Measurements from ENCODE around the gene EME1. TPM values are rescaled to one million over a fixed set of nuclear protein-coding genes. Genes with fewer than 3 reads are reported as not detected.
"Not testable (repeated sequence)": the region's sequence is repeated elsewhere in the genome, so short reads cannot be mapped to it uniquely, and the experiment has no call there.

Gene EME1
- polyA plus RNA-seq, 3 donors: 8.6 to 11.0 (median 9.5) TPM

DNA sequence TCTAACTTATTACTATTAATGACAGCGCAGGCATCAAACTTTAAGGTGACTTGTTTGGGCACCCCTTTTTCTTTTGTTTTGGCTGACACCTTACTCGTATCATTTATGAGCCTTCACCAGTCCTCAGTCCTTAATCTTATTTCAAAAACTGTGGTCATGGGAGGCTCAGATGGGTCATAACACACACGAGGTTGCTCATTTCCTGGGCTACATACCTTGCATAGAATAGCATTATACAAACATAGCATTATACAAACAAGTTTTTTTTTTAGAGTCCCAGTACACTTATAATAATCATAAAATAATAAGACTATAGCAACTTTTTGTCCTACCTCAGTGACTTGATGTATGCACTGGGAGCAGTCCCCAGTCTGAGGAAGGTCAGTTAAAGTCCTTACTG is 41.8 kb downstream of the EME1 start:
- no peak for DNase-seq (ENCODE audit: extremely low read depth in 1 of 11, low read depth in 9 of 11, low spot score in 4 of 11)

DNA sequence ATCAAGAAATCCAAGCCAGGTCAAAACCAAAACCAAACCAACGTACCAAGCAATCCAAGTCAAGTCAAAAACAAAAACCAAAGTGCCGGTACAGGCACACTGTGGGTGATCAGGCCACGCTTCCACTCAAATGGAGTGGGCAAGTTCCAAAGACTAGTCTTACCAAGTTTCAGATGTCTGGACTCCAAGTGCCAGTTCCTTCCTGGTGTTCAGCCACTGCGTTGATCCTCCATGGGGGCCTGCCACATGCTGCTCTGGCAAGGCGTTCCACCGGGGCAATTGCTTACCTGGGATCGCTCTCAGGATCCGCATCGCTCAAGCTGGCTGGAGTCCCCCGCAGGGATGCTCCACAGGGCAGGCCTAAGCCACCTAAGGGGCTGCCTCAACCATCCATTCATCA is 46.5 kb downstream of the EME1 start:
- not testable (repeated sequence) for DNase-seq (ENCODE audit: extremely low read depth in 1 of 11, low read depth in 9 of 11, low spot score in 4 of 11)

DNA sequence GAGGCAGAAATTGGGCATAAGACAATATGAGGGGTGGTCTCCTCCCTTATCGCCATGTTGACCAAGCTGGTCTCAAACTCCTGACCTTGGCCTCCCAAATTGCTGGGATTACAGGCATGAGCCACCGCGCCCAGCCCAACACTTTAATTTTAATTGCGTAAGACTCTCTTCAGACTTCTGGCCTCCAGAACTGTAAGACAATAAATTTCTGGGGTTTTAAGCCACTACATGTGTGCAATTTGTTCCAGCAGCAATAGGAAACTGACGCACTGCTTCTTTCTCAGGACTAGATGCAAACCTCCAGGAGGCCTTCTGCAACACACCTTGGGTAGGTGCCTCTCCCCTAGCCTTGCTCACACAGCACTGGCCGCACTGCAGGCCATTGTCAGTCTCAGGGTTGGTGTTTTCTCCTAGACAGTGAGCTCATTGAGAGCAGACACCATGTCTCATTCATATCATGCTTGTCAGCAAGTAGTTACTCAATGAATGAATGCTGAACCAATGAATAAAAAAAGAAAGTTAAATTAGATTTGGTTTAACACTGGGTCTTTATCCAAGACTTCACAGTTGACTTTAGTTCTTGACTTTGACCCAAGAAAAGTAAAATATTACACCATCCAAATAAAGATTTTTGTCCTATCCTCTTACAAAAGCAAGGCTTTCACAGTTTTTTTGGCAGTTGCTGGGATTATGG is 47.5 kb downstream of the EME1 start:
- no peak for DNase-seq (ENCODE audit: extremely low read depth in 1 of 11, low read depth in 9 of 11, low spot score in 4 of 11)

DNA sequence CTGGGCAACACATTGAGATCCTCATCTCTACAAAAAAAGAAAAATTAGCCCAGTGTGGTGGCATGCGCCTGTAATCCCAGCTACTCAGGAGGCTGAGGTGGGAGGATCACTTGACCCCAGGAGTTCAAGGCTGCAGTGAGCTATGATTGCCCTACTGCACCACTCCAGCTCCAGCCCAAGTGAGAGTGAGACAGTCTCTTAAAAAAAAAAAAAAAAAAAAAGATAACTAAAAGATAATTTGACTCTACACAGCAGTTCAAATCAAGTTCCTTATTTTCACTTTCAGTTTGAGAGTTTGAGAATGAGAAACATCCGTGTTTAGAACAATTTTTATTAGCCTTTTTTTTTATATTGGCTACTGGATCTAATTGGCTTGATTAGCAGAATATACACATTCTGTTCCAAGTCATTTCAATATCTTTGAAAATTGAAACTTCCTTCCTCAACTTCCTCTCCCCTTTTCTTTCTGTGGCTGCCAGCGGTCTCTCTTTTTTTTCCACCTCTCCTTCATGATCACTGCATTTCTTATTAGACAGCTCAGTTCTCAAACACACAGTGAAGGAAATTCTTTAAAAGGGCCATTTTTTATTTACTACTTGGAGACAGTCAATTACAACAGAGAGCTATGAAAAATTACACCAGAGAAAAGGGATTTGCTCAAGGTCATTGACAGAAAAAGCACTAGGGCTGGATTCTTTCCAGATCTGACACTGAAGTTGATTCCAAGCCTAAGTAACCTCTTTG is 48.5 kb downstream of the EME1 start:
- DNase-seq (ENCODE audit: extremely low read depth in 1 of 11, low read depth in 9 of 11, low spot score in 4 of 11): no peak

DNA sequence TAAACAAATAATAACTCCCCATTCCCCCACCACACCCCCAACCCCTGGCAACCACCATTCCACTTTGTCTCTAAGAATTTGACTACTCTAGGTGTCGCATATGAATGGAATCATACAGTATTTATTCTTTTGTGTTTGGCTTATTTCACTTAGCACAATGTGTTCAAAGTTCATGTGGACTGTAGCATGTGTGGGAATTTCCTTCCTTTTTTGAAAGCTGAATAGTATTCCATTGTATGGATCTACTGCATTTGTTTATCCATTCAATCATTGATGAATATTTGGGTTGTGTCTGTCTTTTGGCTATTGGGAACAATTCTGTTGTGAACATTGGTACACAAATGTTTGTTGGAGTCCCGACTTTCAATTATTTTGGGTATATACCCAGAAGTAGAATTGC is 49.7 kb downstream of the EME1 start:
- DNase-seq (ENCODE audit: extremely low read depth in 1 of 11, low read depth in 9 of 11, low spot score in 4 of 11): no peak

DNA sequence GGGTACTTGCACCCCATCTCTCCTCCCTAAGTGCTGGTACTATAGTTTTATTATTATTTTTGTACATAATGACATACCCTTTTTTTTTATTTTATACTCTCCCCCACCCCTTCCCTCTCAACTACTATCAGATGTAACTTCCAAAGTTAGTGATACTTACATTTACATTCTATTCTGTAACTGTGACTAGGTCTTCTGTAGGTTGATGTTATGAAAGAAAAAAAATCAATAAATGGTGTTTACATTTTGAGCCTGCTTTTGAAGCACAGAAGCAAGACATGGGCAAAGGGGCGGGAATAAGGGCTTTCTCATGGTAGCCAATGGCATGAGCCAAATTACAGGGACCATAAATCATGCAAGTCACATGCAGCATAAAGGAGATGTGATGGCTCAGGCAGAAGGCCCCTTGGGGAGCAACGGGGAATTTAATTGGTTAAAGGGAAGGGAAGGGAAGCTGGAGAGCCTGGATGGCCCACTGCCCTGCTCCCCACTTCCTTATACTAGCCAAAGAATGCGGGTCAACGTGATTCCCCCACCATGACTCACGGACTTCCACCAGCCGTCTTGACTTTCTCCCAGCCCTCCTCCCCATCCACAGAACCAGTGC is 50.6 kb downstream of the EME1 start:
- no peak for DNase-seq (ENCODE audit: extremely low read depth in 1 of 11, low read depth in 9 of 11, low spot score in 4 of 11)

GRCh38 chr17:50424246-50424995 is 51.4 kb downstream of the EME1 start:
- no peak for DNase-seq (ENCODE audit: extremely low read depth in 1 of 11, low read depth in 9 of 11, low spot score in 4 of 11)

DNA sequence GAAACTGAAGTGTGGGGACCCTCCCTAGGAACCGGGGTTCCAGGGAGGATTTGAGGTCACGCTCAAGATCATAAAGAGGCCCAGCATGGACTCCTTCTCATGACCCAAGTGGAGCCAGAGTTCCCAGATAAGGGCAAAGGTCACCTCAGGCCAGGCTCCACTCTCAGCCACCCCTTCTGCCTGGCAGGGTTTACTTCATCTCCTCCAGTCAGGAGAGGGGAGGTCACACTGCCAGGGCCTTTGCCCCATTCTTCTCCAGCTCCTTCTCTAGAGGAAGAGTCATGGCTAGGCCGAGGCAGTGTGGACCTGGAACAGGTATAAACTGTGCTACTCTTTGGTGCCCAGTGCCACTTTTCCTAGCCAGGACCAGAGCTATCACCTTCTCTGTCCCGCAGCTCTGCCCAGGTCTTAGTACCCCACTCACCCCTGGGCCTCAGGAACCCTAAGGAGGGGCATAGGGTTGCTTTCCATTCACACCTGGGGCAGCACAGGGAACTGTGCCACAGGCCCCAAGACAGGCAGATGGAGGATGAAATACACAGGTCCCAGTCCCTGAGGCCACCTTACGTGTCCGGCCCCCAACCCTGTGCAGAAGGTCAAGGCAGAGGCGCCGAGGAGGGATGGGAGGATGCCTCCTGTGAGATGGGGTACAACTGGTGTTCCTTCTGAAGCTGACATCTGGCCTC is 52.1 kb downstream of the EME1 start:
- DNase-seq (ENCODE audit: extremely low read depth in 1 of 11, low read depth in 9 of 11, low spot score in 4 of 11): no peak

GRCh38 chr17:50425682-50426471 is 52.8 kb downstream of the EME1 start, which contains the start of gene ACSF2:
TSS of gene ACSF2 (plus strand) at chr17:50426218. CDS start at chr17:50426262, 44 bp downstream.
- peak in 3 of 11 donors; percentile 47 to 64 (median 54) for DNase-seq (ENCODE audit: extremely low read depth in 1 of 11, low read depth in 9 of 11, low spot score in 4 of 11)

DNA sequence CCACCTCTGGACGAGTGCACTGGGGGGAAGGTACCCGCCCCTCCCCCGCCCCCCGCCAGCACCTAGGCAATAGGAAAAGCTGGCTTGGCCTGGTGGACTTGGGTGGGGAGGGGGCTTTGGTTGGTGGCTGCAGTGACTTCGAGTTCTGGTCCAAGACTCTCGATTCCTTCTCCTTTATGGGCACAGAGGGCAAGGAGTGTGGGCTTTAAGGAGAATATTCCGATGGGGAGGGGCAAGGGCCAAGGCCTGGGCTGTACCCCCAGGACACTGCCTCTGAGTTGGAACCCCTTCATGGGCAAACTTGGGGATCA is 53.4 kb downstream of the EME1 start:
- no peak for DNase-seq (ENCODE audit: extremely low read depth in 1 of 11, low read depth in 9 of 11, low spot score in 4 of 11)

GRCh38 chr17:50426814-50427787 is 54.1 kb downstream of the EME1 start:
- DNase-seq (ENCODE audit: extremely low read depth in 1 of 11, low read depth in 9 of 11, low spot score in 4 of 11): no peak

- not testable (repeated sequence) for DNase-seq (ENCODE audit: extremely low read depth in 1 of 11, low read depth in 9 of 11, low spot score in 4 of 11)
These were observed 55.1 kb downstream of the EME1 start for GRCh38 chr17:50428126-50428525.

DNA sequence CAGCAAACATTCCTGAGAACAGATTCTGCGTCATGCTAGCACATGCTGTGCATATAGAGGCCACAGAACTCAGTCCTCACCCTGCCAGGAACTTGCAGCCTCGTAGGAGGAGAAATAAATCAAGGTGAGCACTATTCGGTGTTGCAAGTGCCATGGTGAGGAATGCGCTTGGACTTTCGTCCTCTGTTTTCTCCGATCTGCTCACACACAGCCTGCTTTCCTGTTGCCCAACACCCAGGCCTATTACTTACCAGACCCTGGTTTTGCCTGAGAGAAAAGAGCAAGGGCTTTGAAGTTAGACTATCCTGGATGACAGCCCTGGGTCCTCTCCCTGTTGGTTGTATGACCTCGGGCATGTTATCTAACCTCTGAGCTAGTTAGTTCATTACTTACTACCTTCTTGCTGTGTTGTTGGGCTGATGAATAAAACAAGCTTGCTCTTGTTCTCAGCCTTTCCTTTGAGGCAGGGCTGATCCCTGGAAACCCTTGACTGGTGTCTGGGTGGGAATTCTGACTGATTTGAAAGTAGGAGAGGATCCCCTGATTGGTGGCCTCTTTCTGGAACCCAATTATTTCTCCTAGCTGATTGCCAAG is 55.9 kb downstream of the EME1 start:
- no peak for DNase-seq (ENCODE audit: extremely low read depth in 1 of 11, low read depth in 9 of 11, low spot score in 4 of 11)

DNA sequence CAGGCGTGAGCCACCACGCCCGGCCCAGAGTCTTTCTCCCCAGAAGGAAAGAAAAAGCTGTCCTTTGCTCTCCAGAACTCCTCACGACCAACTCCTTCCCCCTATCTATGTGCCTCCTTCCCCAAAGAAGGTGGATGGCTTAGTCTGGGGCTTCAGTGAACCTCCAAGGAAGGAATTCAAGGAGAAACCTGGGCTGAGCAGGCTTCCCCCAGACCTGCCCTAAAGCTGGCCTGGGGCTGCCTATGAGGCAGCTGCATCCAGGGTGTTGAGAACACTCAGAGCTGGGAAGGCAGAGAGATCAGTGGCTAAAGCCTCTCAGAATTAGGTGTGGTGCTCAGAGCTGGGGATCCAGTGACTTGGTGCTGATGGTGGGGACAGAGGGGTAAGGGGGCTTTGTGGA is 56.8 kb downstream of the EME1 start:
- DNase-seq (ENCODE audit: extremely low read depth in 1 of 11, low read depth in 9 of 11, low spot score in 4 of 11): no peak
